LNCaP clone FGC (cell line): Measurements from ENCODE around the gene CDK14.

Experiments used
- DNase-seq: peaks from one replicate; pipeline ENCODE4 v3.0.0-alpha.2; 2011; ENCODE audit warnings: low read depth
- H3K4me3 ChIP-seq: 2 replicates; pipeline ENCODE4 v1.5.1; 2011; ENCODE audit warnings: mild to moderate bottlenecking, low read depth, low read length, control low read depth
- TF ChIP-seq, protein P1 (sequence below): IDR thresholded peaks from 2 replicates; pipeline ENCODE4 v1.5.1; 2012; ENCODE audit warnings: mild to moderate bottlenecking; ENCODE audit not compliant: control insufficient read depth, insufficient read depth; ENCODE audit errors: extremely low read depth

CDK14 gene

DNA sequence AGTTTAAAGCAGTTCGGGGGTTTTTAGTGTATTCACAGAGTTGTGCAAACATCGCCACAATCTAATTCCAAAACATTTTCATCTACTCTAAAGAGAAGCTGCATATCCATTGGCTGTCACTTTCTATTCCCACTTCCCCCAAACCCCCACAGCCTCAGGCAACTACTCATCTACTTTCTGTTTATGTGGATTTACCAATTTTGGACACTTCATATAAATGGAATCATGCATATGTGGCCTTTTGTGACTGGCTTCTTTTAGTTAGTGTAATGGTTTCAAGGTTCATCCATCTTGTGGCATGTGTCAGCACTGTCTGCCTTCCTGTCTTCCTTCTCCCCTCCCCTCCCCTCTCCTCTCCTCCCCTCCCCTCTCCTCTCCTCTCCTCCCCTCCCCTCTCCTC, 589.6 kb downstream of the CDK14 start:
- TF ChIP-seq, protein P1, sequence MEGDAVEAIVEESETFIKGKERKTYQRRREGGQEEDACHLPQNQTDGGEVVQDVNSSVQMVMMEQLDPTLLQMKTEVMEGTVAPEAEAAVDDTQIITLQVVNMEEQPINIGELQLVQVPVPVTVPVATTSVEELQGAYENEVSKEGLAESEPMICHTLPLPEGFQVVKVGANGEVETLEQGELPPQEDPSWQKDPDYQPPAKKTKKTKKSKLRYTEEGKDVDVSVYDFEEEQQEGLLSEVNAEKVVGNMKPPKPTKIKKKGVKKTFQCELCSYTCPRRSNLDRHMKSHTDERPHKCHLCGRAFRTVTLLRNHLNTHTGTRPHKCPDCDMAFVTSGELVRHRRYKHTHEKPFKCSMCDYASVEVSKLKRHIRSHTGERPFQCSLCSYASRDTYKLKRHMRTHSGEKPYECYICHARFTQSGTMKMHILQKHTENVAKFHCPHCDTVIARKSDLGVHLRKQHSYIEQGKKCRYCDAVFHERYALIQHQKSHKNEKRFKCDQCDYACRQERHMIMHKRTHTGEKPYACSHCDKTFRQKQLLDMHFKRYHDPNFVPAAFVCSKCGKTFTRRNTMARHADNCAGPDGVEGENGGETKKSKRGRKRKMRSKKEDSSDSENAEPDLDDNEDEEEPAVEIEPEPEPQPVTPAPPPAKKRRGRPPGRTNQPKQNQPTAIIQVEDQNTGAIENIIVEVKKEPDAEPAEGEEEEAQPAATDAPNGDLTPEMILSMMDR: no peak
- no peak for DNase-seq
- no peak overlapping the region for H3K4me3 ChIP-seq

GRCh38 chr7:91187061-91187460, 590.9 kb downstream of the CDK14 start:
- TF ChIP-seq, protein P1: no peak
- DNase-seq: no peak
- H3K4me3 ChIP-seq: no peak overlapping the region

DNA sequence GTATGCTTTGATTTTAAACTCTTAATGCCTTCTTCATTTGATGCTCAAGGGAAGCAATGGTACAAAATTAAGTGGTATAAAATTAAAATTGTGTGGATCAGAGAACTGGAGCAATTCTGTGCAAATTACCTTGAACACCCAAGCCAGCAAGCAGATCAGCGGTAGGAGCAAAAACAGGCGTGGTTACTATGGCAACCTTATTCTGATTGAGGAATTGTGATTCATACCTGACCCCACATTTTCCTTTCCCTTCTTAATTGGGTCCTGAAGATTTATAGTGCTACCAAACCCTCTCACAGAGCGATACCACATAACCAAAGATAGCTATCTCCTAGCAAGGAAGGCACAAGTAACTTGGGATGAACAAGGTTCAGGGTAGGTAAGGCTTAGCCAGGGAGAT, 595.6 kb downstream of the CDK14 start:
- TF ChIP-seq, protein P1: no peak
- DNase-seq: no peak
- no peak overlapping the region for H3K4me3 ChIP-seq

- DNase-seq: no peak
- H3K4me3 ChIP-seq: no peak overlapping the region
- TF ChIP-seq, protein P1: no peak
Observed at GRCh38 chr7:91193141-91193540, 597.0 kb downstream of the CDK14 start.

- DNase-seq: no peak
- H3K4me3 ChIP-seq: no peak overlapping the region
- TF ChIP-seq, protein P1: no peak
Observed at GRCh38 chr7:91194841-91195240, 598.7 kb downstream of the CDK14 start.

- peak; percentile 37 for DNase-seq
- TF ChIP-seq, protein P1: no peak
- H3K4me3 ChIP-seq: no peak overlapping the region
Observed at GRCh38 chr7:91196058-91196457, 599.9 kb downstream of the CDK14 start.

GRCh38 chr7:91198371-91198770, 602.2 kb downstream of the CDK14 start:
- H3K4me3 ChIP-seq: no peak overlapping the region
- no peak for DNase-seq
- TF ChIP-seq, protein P1: no peak
